ENCODE measurements around the gene APOL3.

DNA sequence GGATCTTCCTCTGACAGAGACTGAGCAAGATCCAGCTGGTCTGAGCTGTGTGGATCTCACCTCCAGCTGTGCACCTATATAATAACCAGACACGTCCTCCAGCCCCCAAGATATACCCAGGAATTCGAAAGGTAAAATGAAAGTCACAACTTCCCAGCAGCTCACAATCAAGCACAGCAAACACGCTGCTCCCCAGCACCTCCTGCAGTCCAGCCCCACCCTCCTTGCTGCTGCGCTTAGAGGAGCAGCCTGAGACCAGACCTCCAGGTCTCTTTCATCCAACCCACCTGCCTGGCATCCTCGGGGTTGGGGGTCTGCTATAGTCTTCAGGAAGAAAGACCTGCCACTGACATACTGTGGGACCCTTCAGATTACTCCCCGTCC, 44.1 kb upstream of the APOL3 start:
- TF ChIP-seq NRF1 (conservative IDR thresholded peaks at IDR 0.05; ENCODE audit: low read depth, low read length) (no peak), SREBF2 (IDR thresholded peaks at IDR 0.05; ENCODE audit: low read length) (no peak), CTCF (IDR thresholded peaks at IDR 0.05 in 2 of 3, conservative IDR thresholded peaks at IDR 0.05 in 1 of 3; ENCODE audit: control insufficient read depth in 2 of 3, extremely low read depth in 1 of 3, insufficient read depth in 1 of 3, low read depth in 3 of 3, low read length in 3 of 3) (no peak), USF2 (IDR thresholded peaks at IDR 0.05; ENCODE audit: borderline replicate concordance, low read depth, low read length) (no peak), MAX (IDR thresholded peaks at IDR 0.05; ENCODE audit: low read depth, low read length) (no peak)
